Stomach smooth muscle (tissue), 2 donors: ENCODE results near the gene SPC24.
"Not testable (repeated sequence)": the region's sequence is repeated elsewhere in the genome, so short reads cannot be mapped to it uniquely, and the experiment has no call there.

Experiments used
- H3K27ac ChIP-seq: one replicate; pipeline ENCODE4 v1.7.0; 2013; ENCODE audit warnings: mild to moderate bottlenecking, low read length, inconsistent platforms
- H3K27me3 ChIP-seq, 2 donors: one replicate each; pipeline ENCODE4 v1.7.0; 2013; ENCODE audit warnings: low read length in 2 of 2; ENCODE audit not compliant: insufficient read depth in 2 of 2, control insufficient read depth in 1 of 2
- H3K36me3 ChIP-seq, 2 donors: one replicate each; pipeline ENCODE4 v1.7.0; 2013; ENCODE audit warnings: low read length in 2 of 2; ENCODE audit not compliant: control insufficient read depth in 2 of 2, insufficient read depth in 2 of 2
- H3K4me1 ChIP-seq: one replicate; pipeline ENCODE4 v1.7.0; 2013; ENCODE audit warnings: low read length; ENCODE audit not compliant: control insufficient read depth, insufficient read depth
- H3K4me3 ChIP-seq, 2 donors: one replicate each; pipeline ENCODE4 v1.7.0; 2013; ENCODE audit warnings: low read length in 2 of 2
- H3K9ac ChIP-seq, 2 donors: one replicate each; pipeline ENCODE4 v1.7.0; 2013; ENCODE audit warnings: low read length in 2 of 2, mild to moderate bottlenecking in 1 of 2
- H3K9me3 ChIP-seq, 2 donors: one replicate each; pipeline ENCODE4 v1.7.0; 2013; ENCODE audit warnings: low read length in 2 of 2; ENCODE audit not compliant: control insufficient read depth in 2 of 2
- donor health status: healthy.
- donor health status: Pancreatic carcinoma.

The SPC24 gene

GRCh38 chr19:11164296-11164695, 8.7 kb upstream of the SPC24 start:
- Histone ChIP-seq H3K9me3 (no peaks in the 10 kb centered on the region), H3K27me3 (no peaks in the 10 kb centered on the region), H3K4me1 (peaks cover 45% of the 10 kb centered on the region), H3K27ac (peak overlapping the region; percentile 88), H3K36me3 (peaks cover 21 to 22% of the 10 kb centered on the region in 2 donors), H3K4me3 (peak overlapping the region; percentile 52 to 53), H3K9ac (peak overlapping the region; percentile 47 to 72)

- not testable (repeated sequence) for H3K9ac ChIP-seq, H3K27me3 ChIP-seq, H3K36me3 ChIP-seq, H3K4me3 ChIP-seq, H3K9me3 ChIP-seq, H3K27ac ChIP-seq
- peaks cover 50% of the 10 kb centered on the region for H3K4me1 ChIP-seq
Observed at GRCh38 chr19:11160440-11160768, 4.8 kb upstream of the SPC24 start.

- Histone ChIP-seq H3K9me3 (no peaks in the 10 kb centered on the region), H3K9ac (no peak overlapping the region), H3K4me3 (peak overlapping the region in 1 of 2 donors; percentile 29), H3K27me3 (no peaks in the 10 kb centered on the region), H3K27ac (peak overlapping the region; percentile 41), H3K36me3 (peaks cover 0 to 5% of the 10 kb centered on the region in 2 donors), H3K4me1 (peaks cover 49% of the 10 kb centered on the region)
Observed at GRCh38 chr19:11159598-11160439, 4.2 kb upstream of the SPC24 start.

- H3K4me3 ChIP-seq, result no peak overlapping the region
- H3K9me3 ChIP-seq, result no peaks in the 10 kb centered on the region
- no peaks in the 10 kb centered on the region for H3K36me3 ChIP-seq
- no peak overlapping the region for H3K9ac ChIP-seq
- H3K27ac ChIP-seq, result peak overlapping the region; percentile 37
- H3K4me1 ChIP-seq, result peaks cover 49% of the 10 kb centered on the region
- H3K27me3 ChIP-seq, result no peaks in the 10 kb centered on the region
Observed at GRCh38 chr19:11154683-11155047, 917 bp downstream of the SPC24 start.

- no peaks in the 10 kb centered on the region for H3K36me3 ChIP-seq
- no peaks in the 10 kb centered on the region for H3K27me3 ChIP-seq
- peak overlapping the region; percentile 88 for H3K27ac ChIP-seq
- no peaks in the 10 kb centered on the region for H3K9me3 ChIP-seq
- peak overlapping the region; percentile 60 to 62 for H3K9ac ChIP-seq
- peaks cover 42% of the 10 kb centered on the region for H3K4me1 ChIP-seq
- no peak overlapping the region for H3K4me3 ChIP-seq
Observed at GRCh38 chr19:11152318-11153062, 3.1 kb downstream of the SPC24 start.

GRCh38 chr19:11151181-11151580, 4.4 kb downstream of the SPC24 start:
- Histone ChIP-seq H3K27me3 (no peaks in the 10 kb centered on the region), H3K9ac (peak overlapping the region in 1 of 2 donors; percentile 32), H3K36me3 (no peaks in the 10 kb centered on the region), H3K4me1 (peaks cover 34% of the 10 kb centered on the region), H3K9me3 (no peaks in the 10 kb centered on the region), H3K27ac (peak overlapping the region; percentile 58), H3K4me3 (no peak overlapping the region)

- peaks cover 31% of the 10 kb centered on the region for H3K4me1 ChIP-seq
- no peaks in the 10 kb centered on the region for H3K27me3 ChIP-seq
- no peak overlapping the region for H3K9ac ChIP-seq
- H3K36me3 ChIP-seq, result no peaks in the 10 kb centered on the region
- H3K9me3 ChIP-seq, result peaks cover 0 to 5% of the 10 kb centered on the region in 2 donors
- H3K4me3 ChIP-seq, result no peak overlapping the region
- H3K27ac ChIP-seq, result no peak overlapping the region
Observed at GRCh38 chr19:11148001-11148400, 7.6 kb downstream of the SPC24 start.

- Histone ChIP-seq H3K9ac (no peak overlapping the region), H3K36me3 (no peaks in the 10 kb centered on the region), H3K27me3 (no peaks in the 10 kb centered on the region), H3K4me3 (no peak overlapping the region), H3K27ac (no peak overlapping the region), H3K9me3 (peaks cover 0 to 5% of the 10 kb centered on the region in 2 donors), H3K4me1 (peaks cover 33% of the 10 kb centered on the region)
Observed at GRCh38 chr19:11145536-11145924, 10.1 kb downstream of the SPC24 start.

GRCh38 chr19:11142528-11143171, 12.9 kb downstream of the SPC24 start:
- peak overlapping the region; percentile 49 to 52 for H3K4me3 ChIP-seq
- peaks cover 50% of the 10 kb centered on the region for H3K4me1 ChIP-seq
- peaks cover 0 to 5% of the 10 kb centered on the region in 2 donors for H3K9me3 ChIP-seq
- H3K9ac ChIP-seq, result peak overlapping the region; percentile 67 to 71
- H3K36me3 ChIP-seq, result no peaks in the 10 kb centered on the region
- peak overlapping the region; percentile 90 for H3K27ac ChIP-seq
- H3K27me3 ChIP-seq, result no peaks in the 10 kb centered on the region

GRCh38 chr19:11141937-11142527, 13.6 kb downstream of the SPC24 start:
- H3K27me3 ChIP-seq, result no peaks in the 10 kb centered on the region
- H3K4me1 ChIP-seq, result peaks cover 50% of the 10 kb centered on the region
- peak overlapping the region in 1 of 2 donors; percentile 22 for H3K4me3 ChIP-seq
- H3K27ac ChIP-seq, result peak overlapping the region; percentile 90
- H3K36me3 ChIP-seq, result no peaks in the 10 kb centered on the region
- H3K9me3 ChIP-seq, result peaks cover 0 to 5% of the 10 kb centered on the region in 2 donors
- peak overlapping the region; percentile 31 to 47 for H3K9ac ChIP-seq
